ENCODE measurements around the gene SNRPB2.
A peak's percentile ranks its signal among the peaks of the same experiment; 100 is the strongest.

The SNRPB2 gene

GRCh38 chr20:16729565-16730460 lies at the start of gene SNRPB2:
TSS of gene SNRPB2 (plus strand) at chr20:16730026. CDS start at chr20:16731703, 1,677 bp downstream.
- DNase-seq: peak; percentile 89

GRCh38 chr20:16684416-16684815 lies 45.4 kb upstream of the SNRPB2 start:
- DNase-seq: no peak

GRCh38 chr20:16689906-16690305 lies 39.9 kb upstream of the SNRPB2 start:
- no peak for DNase-seq

GRCh38 chr20:16691381-16691780 lies 38.4 kb upstream of the SNRPB2 start:
- DNase-seq: no peak

- no peak for DNase-seq
Observed at GRCh38 chr20:16692009-16692408, 37.8 kb upstream of the SNRPB2 start.

GRCh38 chr20:16692442-16692841 lies 37.4 kb upstream of the SNRPB2 start:
- DNase-seq: no peak

GRCh38 chr20:16693278-16693677 lies 36.5 kb upstream of the SNRPB2 start:
- DNase-seq: no peak

- no peak for DNase-seq
Observed at GRCh38 chr20:16694161-16694560, 35.7 kb upstream of the SNRPB2 start.

GRCh38 chr20:16695628-16696027 lies 34.2 kb upstream of the SNRPB2 start:
- DNase-seq: no peak

GRCh38 chr20:16699293-16699692 lies 30.5 kb upstream of the SNRPB2 start:
- no peak for DNase-seq

GRCh38 chr20:16701296-16701695 lies 28.5 kb upstream of the SNRPB2 start:
- peak; percentile 2 for DNase-seq

- no peak for DNase-seq
Observed at GRCh38 chr20:16703570-16703969, 26.3 kb upstream of the SNRPB2 start.

GRCh38 chr20:16707674-16708073 lies 22.2 kb upstream of the SNRPB2 start:
- no peak for DNase-seq

- no peak for DNase-seq
Observed at GRCh38 chr20:16708602-16709001, 21.2 kb upstream of the SNRPB2 start.

- DNase-seq: no peak
Observed at GRCh38 chr20:16709017-16709416, 20.8 kb upstream of the SNRPB2 start.

GRCh38 chr20:16710781-16711180 lies 19.0 kb upstream of the SNRPB2 start:
- DNase-seq: no peak

- no peak for DNase-seq
Observed at GRCh38 chr20:16711661-16712258, 18.1 kb upstream of the SNRPB2 start.

- no peak for DNase-seq
Observed at GRCh38 chr20:16712511-16712947, 17.3 kb upstream of the SNRPB2 start.

GRCh38 chr20:16713066-16713465 lies 16.8 kb upstream of the SNRPB2 start:
- no peak for DNase-seq

GRCh38 chr20:16714242-16714641 lies 15.6 kb upstream of the SNRPB2 start:
- no peak for DNase-seq

- DNase-seq: no peak
Observed at GRCh38 chr20:16714751-16715150, 15.1 kb upstream of the SNRPB2 start.

- DNase-seq: no peak
Observed at GRCh38 chr20:16719421-16719820, 10.4 kb upstream of the SNRPB2 start.

- no peak for DNase-seq
Observed at GRCh38 chr20:16729080-16729479, 746 bp upstream of the SNRPB2 start.

- no peak for DNase-seq
Observed at GRCh38 chr20:16732506-16733152, 2.8 kb downstream of the SNRPB2 start.
